ENCODE measurements around the gene CHRDL2. TPM values are rescaled to one million over a fixed set of nuclear protein-coding genes. Genes with fewer than 3 reads are reported as not detected.

CHRDL2 gene, protein sequence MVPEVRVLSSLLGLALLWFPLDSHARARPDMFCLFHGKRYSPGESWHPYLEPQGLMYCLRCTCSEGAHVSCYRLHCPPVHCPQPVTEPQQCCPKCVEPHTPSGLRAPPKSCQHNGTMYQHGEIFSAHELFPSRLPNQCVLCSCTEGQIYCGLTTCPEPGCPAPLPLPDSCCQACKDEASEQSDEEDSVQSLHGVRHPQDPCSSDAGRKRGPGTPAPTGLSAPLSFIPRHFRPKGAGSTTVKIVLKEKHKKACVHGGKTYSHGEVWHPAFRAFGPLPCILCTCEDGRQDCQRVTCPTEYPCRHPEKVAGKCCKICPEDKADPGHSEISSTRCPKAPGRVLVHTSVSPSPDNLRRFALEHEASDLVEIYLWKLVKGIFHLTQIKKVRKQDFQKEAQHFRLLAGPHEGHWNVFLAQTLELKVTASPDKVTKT
- not detected in 2 replicates for total RNA-seq

DNA sequence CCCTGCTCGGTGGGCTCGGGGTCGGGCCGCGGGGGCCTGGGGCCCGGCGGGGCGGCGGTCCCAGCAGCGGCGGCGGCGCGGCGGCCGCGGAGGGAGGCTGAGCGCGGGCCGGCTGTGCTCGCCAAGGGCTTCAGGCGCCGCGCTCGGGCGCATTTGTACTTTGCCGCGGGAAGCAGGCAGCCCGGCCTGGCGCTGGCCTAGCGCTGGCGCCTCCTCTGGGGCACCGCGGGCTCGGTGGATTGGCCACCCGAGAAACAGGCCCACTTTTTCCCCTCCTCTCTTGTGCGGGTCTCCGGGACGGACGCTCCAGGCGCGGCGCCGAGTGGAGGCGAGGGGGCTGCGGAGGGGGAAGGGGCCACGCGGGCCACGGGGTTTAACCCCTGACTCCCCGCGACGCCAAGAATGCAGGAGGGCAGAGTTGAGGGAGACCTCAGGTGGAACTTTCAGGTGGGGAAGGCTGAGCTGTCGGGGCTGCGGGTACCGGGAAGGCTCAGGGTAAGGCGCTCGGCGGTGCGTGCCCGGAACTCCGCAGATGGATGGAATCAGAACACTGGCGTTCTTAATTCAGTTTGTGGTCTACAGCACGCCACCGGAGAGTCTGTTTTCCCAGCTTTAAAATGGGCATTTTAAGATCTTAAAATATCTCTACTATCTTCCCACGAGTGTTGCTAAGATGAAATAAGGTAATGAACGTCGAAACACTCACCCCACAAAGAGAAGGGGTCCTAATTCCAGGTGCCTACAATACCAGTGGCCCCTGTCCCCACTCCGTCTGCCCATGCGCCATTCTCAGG is at the start of gene CHRDL2:
Gene CHRDL2 (minus strand): TSS at position 126 of the 794 bp plus-strand sequence. CDS start 538 bp downstream, outside the sequence.

DNA sequence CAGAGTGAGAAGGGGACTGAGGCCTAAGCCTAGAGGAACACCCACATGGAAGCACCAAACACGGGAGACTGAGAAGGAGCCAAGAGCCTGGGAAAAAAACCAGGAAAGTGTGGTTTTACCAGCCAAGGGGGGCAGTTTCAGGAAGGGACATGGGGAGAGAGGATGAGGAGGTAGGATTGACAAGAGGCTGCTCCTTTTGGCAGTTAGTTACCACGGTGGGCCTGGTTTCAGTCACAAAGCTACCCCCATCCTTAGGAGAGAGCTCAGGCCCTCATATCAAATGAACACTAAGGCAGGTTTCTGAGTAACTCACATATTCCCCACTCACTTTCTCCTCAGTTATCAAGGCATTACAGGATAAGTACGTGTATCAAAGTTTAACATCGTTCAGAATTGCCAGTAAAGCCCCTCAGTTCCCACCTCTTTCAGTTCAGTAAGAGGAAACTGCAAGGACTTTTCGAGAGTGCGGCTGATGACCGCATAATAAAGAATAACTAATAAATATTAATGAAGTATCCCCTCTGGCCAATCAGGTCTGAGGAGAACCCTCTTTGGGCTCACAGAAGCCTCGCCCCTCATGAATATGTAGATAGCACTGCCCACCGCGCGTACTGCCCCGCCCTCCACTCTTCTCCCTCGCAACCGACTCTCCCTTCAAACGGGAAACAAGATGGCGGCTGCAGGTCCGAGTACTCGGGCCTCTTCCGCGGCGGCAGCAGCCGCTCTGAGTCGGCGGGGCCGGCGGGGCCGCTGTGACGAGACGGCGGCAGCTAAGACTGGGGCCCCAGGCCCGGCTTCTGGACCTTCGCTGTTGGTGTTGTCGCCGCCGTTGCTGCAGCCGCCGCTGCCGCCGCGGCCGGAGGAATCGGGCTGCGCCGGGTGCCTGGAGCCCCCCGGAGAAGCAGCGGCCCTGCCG is 17.2 kb upstream of the CHRDL2 start, which contains the start of gene RNF169:
Gene RNF169 (plus strand): TSS at position 639 of the 916 bp plus-strand sequence. CDS start 32 bp downstream, at position 671.

Other genes starting within 250 kb of the CHRDL2 start
- gene LIPT2, start 237.7 kb downstream of the CHRDL2 start, total RNA-seq, result 1.2 and 3.0 TPM in 2 replicates
- gene POLD3, start 138.8 kb downstream of the CHRDL2 start, total RNA-seq, result 9.3 and 15.4 TPM in 2 replicates
- 25.7 and 27.1 TPM in 2 replicates for gene RNF169, start 17.4 kb upstream of the CHRDL2 start, total RNA-seq
- gene XRRA1, start 217.7 kb upstream of the CHRDL2 start, total RNA-seq, result 20.5 and 23.7 TPM in 2 replicates
- gene SPCS2, start 217.8 kb upstream of the CHRDL2 start, total RNA-seq, result 12.7 and 46.0 TPM in 2 replicates